Measurements from ENCODE around the gene OXCT1.

DNA sequence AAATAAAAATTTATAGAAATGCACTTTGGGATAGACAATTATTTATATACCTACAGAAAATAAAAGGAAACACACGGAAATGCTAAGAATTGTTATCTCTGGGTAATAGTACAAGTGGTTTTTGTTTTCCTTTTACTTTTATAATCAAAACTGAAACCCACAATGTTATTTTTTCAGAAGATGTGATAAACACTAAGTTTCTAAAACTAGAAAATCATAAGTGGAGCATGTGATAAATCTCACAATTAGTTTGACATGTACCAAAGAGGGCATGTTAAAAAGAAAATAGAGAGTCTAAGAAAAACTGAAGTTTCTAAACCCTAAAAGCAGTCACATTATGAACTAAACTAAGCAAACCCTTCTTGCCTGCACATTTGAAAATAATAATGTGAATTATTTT lies 61.1 kb downstream of the OXCT1 start:
- TF ChIP-seq, protein P1, sequence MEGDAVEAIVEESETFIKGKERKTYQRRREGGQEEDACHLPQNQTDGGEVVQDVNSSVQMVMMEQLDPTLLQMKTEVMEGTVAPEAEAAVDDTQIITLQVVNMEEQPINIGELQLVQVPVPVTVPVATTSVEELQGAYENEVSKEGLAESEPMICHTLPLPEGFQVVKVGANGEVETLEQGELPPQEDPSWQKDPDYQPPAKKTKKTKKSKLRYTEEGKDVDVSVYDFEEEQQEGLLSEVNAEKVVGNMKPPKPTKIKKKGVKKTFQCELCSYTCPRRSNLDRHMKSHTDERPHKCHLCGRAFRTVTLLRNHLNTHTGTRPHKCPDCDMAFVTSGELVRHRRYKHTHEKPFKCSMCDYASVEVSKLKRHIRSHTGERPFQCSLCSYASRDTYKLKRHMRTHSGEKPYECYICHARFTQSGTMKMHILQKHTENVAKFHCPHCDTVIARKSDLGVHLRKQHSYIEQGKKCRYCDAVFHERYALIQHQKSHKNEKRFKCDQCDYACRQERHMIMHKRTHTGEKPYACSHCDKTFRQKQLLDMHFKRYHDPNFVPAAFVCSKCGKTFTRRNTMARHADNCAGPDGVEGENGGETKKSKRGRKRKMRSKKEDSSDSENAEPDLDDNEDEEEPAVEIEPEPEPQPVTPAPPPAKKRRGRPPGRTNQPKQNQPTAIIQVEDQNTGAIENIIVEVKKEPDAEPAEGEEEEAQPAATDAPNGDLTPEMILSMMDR (IDR thresholded peaks at IDR 0.05; ENCODE audit: extremely low read depth in 1 of 2, insufficient read depth in 1 of 2, low read depth in 1 of 2, low read length in 2 of 2): no peak
- TF ChIP-seq GATA2 (IDR thresholded peaks at IDR 0.05; ENCODE audit: insufficient read depth, insufficient read length, low read depth, low read length) (no peak), POLR2AphosphoS5 (IDR thresholded peaks at IDR 0.05; ENCODE audit: insufficient read depth, low read depth, low read length) (no peak), EZH2 (IDR thresholded peaks at IDR 0.05; ENCODE audit: borderline replicate concordance, low read depth, low read length, severe bottlenecking) (no peak), POLR2A (IDR thresholded peaks at IDR 0.05; ENCODE audit: low read depth, low read length) (no peak), JUN (IDR thresholded peaks at IDR 0.05; ENCODE audit: borderline replicate concordance, insufficient read depth, insufficient read length, low read depth) (no peak)
